OCI-LY7 (cell line): Measurements from ENCODE around the gene APOO.

Experiments
- EZH2phosphoT487 ChIP-seq: fragments of 200-600 bp; sonication (generic); IDR thresholded peaks from 2 replicates; pipeline ENCODE4 v1.6.1; 2018; ENCODE audit warnings: low read depth, borderline replicate concordance, mild to moderate bottlenecking, mixed run types, antibody characterized with exemption, low read length, moderate library complexity, mixed read lengths
- TF ChIP-seq, protein P1 (sequence below): fragments of 200-600 bp; sonication (generic); conservative IDR thresholded peaks from 2 replicates; pipeline ENCODE4 v1.5.1; 2014; ENCODE audit warnings: mild to moderate bottlenecking, antibody characterized with exemption, low read length, moderate library complexity, mixed read lengths

DNA sequence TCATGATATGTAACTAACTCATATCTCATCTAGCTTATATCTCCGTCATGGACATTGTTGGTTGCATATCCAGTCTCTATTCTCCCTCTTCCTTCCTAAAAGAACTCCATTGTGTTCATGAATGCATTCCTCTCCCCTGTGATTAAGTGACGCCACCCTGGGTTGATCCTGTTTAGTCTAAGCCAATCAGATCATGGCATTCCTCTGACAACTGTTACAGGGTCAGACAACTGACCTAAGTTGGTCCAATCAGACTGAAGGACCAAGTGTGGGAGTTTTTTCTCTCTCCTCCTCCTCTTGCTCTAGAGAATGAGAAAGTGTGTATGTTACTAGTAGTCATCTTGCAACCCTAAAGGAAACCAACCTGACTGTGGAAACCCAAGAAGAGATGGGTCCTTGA, 3.6 kb downstream of the APOO start:
- TF ChIP-seq, protein P1, sequence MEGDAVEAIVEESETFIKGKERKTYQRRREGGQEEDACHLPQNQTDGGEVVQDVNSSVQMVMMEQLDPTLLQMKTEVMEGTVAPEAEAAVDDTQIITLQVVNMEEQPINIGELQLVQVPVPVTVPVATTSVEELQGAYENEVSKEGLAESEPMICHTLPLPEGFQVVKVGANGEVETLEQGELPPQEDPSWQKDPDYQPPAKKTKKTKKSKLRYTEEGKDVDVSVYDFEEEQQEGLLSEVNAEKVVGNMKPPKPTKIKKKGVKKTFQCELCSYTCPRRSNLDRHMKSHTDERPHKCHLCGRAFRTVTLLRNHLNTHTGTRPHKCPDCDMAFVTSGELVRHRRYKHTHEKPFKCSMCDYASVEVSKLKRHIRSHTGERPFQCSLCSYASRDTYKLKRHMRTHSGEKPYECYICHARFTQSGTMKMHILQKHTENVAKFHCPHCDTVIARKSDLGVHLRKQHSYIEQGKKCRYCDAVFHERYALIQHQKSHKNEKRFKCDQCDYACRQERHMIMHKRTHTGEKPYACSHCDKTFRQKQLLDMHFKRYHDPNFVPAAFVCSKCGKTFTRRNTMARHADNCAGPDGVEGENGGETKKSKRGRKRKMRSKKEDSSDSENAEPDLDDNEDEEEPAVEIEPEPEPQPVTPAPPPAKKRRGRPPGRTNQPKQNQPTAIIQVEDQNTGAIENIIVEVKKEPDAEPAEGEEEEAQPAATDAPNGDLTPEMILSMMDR: no peak
- TF ChIP-seq EZH2phosphoT487: no peak
